Activated naive CD4-positive, alpha-beta T cell treated with Interleukin-2 at 50 U/mL for 16 hours (primary cell): ENCODE measurements around the gene OR11H1.
"Not testable (repeated sequence)": the region's sequence is repeated elsewhere in the genome, so short reads cannot be mapped to it uniquely, and the experiment has no call there.

Source experiments
- DNase-seq: peaks from one replicate; pipeline ENCODE4 v3.0.0-alpha.2; 2020

The OR11H1 gene

GRCh38 chr22:15527892-15528291 is at the start of gene OR11H1:
OR11H1 (plus strand) TSS chr22:15528192; CDS start chr22:15528192, 0 bp downstream.
- not testable (repeated sequence) for DNase-seq

GRCh38 chr22:15509967-15510366 is 18.0 kb upstream of the OR11H1 start:
- not testable (repeated sequence) for DNase-seq

GRCh38 chr22:15515896-15516295 is 12.1 kb upstream of the OR11H1 start:
- not testable (repeated sequence) for DNase-seq

GRCh38 chr22:15553767-15554166 is 25.8 kb downstream of the OR11H1 start:
- DNase-seq = not testable (repeated sequence)

- DNase-seq = not testable (repeated sequence)
These were observed 35.5 kb downstream of the OR11H1 start for GRCh38 chr22:15563461-15563860.

- DNase-seq = not testable (repeated sequence)
These were observed 37.1 kb downstream of the OR11H1 start for GRCh38 chr22:15565063-15565462.
